GM19463 (cell line): ENCODE data around the gene RPS19.

Source experiments
- ATAC-seq: cut with Tn5 transposase; IDR thresholded peaks from one replicate; pipeline ENCODE4 v1.9.1; 2021; ENCODE audit warnings: mild to moderate bottlenecking, moderate library complexity; ENCODE audit not compliant: unreplicated experiment

RPS19 gene

DNA sequence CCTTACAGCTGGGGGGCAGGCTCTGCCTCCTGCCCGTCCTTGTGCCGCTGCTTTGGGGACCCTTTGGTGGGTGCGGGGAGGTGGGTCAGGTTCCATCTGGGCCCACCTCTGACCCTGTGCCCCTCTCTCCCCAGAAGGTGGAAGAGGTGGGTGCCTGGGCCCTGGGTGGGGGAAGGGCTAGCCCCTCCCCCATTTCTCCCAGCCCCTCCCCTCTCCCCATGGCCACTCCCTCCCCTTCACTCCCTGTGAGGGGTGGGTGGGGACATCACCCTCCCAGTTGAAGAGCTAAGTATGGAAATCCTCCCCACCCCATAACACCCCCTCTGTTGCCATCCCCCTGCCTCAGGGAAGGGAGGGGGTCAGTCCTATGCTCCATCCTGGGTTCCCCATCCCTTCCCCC lies 37.1 kb downstream of the RPS19 start:
- no peak for ATAC-seq

DNA sequence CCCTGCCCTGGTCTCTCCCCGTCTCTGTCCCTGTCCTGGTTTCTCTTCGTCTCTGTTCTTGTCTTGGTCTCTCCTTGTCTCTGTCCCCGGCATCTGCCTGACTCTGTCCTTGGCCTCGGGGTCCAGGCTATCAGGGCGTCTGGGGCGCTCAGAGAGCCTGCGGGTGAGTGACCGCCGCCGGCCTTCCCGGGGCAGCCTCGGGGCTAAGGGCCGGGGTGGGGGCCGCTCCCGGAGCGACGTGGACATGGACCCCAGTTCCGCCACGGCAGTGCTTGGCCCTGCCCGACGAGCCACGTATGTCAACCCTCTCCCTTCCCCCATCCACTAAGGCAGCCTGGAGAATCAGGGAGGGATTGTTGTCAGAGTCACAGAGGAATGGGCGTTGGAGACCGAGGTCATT lies 37.8 kb downstream of the RPS19 start:
- no peak for ATAC-seq

DNA sequence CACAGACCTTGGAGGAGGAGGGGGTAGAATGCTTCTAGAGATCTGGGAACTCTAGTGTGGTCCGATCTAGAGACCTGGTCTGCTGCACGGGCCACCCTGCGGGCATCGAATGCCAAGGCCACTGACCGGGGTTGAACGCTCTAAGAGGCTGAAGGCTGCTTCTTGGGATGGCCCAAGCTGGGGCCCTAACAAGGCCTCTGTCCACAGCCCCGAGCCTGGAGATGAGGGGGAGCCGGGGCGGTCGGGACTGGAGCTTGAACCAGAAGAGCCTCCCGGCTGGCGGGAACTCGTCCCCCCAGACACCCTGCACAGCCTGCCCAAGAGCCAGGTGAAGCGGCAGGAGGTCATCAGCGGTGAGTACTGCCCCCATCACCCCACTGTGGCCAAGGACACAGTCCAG lies 38.2 kb downstream of the RPS19 start:
- ATAC-seq: no peak

DNA sequence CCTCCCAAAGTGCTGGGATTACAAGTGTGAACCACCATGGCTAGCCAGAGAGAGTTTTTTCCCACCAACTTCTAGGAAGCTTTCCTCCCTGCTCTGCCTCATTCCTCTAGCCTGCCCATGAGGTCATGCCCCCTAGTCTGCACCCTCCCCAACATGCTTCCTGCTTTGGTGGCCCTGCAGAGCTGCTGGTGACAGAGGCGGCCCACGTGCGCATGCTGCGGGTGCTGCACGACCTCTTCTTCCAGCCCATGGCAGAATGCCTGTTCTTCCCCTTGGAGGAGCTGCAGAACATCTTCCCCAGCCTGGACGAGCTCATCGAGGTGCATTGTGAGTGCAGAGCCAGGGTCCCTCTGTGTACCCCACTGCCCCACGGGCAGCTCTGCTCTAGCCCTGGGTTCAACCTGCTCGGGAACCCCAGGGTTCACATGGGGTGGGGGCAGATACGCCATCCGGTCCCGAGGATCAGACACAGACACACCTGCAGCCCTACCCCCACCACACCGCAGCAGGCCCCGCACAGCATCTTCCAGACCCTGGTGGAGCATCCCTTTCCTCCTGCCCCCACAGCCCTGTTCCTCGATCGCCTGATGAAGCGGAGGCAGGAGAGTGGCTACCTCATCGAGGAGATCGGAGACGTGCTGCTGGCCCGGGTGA lies 41.8 kb downstream of the RPS19 start:
- ATAC-seq: no peak

DNA sequence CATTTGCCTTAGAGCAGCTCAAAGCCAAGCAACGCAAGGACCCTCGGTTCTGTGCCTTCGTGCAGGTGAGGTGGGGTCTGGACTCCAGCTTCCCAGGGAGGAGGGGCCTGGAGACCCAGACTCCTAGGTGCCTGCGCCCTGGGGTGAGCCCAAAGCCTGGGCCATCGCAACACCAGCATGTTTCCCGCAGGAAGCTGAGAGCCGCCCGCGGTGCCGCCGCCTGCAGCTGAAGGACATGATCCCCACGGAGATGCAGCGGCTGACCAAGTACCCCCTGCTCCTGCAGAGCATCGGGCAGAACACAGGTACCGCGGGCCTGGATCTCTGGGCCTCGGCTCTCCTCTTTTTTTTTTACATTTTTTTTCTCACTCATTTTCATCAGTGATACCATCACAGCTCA lies 42.5 kb downstream of the RPS19 start:
- no peak for ATAC-seq

DNA sequence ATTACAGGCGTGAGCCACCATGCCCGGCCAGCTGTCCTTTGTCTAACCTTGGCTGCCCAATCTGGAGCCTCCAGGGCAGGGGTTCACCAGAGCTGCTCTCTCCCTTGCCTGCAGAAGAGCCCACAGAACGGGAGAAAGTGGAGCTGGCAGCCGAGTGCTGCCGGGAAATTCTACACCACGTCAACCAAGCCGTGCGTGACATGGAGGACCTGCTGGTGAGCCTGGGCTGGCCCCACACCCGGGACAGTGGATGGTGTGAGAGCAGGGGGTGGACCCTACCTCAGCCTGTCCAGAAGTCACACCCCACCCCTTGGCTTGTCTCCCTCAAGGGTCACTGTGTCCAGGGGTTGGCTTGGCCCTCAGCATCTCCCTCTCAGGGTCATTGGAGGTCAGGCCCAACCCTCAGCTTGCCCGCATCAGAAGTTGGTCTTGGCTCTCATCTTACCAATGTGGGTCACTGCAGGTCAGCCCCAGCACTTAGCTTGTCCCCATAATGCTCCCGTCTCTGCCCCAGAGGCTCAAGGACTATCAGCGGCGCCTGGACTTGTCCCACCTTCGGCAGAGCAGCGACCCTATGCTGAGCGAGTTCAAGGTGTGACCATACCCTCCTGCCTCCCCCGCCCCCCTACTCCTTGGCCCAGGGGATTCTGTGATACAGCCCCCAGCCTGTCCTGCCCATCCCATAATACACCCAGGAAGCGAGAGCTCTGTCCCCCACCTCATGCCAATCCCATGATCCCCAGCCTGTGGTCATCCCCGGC lies 43.3 kb downstream of the RPS19 start:
- no peak for ATAC-seq

DNA sequence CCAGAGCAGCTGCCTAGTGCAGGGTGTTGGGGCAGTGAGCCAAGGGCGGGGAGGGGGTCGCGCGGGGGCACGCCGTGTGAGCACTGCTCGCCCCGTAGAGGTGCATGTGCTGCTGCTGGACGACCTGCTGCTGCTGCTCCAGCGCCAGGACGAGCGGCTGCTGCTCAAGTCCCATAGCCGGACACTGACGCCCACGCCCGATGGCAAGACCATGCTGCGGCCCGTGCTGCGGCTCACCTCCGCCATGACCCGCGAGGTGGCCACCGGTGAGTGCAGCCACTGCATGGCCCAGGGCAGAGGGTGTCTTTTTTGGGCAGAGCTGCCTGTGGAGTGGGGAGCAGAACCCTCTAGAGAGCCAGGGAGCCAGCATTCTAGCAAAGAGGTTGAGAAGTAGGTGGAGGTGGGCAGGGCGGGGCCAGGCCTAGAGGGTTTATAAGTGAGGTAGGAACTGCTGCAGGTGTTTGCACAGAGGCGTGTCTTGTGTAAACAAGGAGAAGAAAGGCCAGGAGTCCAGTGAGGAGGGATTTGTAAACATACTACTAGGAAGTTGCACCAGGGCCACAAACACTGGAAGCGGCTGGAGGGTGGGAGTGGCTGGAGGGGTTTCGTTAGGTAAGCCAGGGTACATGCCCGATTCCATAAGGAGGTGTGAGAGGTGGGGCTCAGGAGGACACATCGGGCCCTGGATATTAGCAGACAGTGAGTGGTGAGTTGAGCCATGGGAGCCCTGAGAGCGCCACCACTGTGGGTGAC lies 44.2 kb downstream of the RPS19 start:
- no peak for ATAC-seq

DNA sequence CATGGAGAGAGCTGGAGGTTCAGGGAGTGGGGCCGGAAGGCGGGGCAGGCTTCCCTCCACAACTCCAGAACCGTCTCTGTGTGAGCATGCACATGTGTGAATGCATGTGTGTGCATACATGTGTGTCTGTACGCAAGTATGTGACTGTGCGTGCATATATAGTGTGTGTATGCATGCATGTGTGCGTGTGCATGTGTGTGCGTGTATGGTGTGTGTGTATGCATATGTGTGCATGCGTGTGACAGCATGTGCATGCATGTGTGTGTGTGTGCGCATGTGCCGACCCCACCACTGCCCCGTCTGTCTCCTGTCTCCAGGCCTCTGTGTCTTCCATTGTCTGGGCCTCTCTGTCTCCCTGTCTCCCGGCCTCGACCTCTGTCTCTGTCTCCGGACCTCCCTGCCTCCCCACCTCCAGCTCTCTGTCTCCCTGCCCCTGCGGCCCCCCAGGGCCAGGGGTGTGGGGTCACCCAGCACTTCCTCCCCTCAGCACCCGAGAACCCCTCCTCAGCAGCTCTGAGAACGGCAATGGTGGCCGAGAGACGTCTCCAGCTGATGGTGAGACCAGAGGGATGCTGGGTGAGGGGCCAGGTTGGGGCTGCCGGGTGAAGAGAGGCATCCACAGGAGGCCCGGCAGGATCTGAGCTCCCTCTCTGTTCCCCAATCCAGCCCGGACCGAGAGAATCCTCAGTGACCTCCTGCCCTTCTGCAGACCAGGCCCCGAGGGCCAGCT lies 45.4 kb downstream of the RPS19 start:
- ATAC-seq: no peak

DNA sequence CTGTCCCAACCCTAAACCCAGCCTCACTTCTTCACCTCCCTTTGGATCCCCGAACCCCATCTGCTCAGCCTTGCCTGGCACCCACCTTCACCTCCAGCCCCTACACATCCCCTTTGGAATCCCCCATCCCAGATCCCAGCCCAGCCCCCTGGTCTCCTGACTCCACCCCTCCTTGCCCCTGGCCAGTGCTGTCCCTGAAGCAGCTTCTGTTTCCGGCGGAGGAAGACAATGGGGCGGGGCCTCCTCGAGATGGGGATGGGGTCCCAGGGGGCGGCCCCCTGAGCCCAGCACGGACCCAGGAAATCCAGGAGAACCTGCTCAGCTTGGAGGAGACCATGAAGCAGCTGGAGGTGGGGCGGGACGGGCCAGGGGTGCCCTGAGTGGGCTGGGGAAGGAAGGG lies 46.2 kb downstream of the RPS19 start:
- no peak for ATAC-seq

DNA sequence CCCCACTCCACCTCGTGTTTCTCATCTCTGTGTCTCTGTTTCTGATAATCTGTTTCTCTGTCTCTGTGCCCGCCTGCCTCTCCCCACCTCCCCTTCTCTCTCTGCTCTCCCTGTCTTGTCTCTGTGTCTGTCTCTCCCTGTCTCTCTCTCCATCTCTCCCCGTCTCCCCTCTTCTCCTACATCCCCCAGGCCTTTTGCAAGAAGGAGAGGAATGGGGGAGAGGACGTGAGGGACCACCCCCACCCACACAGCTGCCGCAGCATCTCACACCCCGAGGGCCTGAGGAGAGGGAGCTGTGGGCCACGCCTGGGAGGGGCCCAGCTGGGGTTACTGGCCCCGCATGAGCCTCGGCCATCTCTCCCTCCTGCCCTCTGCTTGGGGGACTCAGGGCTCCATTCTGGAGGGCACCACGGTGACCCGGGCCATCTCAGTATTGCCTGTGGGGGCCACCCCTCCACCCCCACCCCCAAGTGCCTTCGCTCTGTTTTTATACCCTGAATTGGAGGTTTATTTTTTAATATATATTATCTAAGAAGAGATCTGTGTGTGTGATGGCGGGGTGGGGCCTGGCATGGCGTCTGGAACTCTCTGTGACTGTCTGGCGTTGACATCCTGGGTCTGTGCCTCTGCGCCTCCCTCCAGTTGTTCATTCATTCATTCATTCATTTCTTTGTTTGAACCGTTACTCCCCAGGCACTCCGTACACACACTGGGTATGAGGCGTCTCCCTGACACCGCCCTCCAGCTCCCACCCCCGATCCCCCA lies 47.0 kb downstream of the RPS19 start:
- no peak for ATAC-seq

DNA sequence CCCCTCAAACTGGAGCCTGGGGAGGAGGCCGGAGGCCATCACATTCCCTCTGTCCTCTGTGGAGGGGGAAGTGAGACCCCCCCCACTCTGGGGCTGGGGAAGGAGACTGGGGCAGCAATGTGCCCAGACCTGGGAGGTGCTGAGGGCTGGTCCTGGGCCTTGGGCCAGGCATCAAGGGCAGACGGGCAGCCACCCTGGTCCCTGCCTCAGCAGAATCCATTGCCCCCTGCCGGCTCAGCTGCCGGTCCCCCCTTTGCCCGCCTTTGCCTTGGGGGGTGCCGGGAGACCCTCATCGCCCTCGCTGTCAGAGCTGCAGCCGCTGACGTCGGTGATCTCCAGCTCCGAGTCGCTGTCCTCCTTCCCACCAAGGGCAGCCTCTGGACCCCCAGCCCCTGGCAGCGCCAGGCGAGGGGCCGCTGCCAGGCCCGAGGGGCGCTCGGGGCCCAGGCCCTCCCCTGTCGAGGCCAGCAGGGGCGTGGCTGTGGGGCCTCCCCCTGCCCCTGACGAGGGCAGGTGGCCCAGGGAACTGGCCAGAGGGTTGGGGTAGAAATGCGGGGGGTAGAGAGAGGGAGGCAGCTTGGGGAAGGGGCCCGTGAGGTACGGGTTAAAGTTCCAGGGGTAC lies 48.0 kb downstream of the RPS19 start:
- no peak for ATAC-seq

DNA sequence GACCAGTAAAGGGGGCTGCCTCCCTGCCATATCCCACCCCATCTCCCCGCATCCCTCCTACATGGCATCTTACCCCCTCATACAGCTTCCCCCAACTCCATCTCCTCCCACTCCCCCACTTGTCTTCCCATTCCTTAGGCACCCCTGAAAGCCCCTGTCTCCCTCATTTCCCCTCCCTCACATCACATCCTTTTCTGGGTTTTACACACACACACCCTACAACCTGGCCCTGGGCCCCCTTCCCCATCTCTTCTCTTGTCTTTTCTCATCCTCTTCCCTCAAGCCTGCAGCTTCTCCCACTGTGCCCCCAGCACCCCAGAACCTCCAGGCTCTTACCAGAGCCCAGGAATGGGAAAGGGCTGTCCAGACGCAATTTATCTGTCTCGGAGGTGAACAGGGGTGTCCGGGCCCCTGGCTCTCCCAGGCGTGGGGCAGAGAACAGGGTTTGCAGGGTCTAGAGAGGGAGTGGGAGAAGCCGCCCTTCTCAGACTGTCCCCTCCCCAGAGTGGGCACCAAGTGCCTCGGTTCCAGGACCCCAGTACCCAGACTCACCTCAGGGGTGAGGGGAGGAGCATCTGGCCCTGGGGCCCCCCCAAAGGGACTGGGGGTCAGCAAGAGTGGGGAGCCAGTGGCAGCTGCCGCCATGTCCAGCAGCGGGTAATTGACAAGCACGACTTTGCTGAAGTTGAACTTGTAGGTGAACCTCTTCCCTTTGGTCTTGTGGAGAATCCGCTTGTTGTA lies 48.8 kb downstream of the RPS19 start:
- no peak for ATAC-seq

DNA sequence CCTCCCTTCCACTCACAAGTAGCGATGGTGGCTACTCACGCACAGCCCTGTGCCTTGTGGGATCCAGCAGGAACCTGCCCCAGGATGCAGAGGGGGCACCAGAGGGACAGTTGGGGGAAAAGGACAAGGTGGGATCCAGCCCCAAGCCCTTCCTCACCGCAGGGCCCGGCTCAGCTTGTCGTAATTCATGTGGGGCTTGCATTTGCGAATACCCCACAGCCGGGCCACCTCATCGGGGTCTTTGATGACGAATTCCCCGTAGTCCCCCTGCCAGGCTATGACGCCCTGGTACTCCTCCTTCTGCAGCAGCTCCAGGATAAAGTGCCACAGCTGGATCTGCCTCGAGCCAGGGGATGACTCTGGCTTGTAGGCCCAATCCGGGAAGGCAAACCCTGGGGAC lies 49.7 kb downstream of the RPS19 start:
- no peak for ATAC-seq

DNA sequence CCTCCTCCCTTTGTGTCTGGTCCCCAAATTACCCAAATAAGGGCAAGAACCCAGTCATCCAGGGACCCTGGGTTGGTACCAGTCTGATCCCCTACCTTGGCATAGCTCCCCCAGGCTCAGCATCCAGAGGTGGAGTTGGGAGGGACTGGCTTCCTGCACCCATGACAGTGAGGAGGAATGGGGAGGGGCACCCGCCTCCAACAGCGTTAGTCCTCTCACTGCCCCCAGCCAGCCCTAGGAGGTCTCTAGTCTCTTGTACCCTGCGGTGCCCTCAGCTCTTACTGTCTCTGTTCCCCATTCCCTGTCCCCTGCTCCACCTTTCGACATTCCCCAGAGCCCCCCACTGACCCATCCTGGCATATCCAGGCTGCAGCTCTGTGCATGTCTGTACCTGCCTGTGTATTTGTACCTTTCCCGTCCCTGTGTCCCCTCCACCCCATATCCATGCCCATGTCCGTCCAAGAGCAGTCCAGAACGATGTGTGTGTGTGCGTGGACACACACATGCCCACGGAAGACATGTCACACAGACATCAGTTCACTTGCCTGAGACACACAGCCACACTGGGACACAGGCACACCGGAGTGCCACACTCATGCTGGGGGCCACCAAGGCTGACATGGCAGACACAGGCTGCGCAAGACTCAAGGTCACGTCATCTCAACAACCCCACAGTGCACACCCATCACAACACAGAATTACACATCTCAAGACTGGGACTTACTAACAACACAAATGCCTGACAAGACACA lies 50.4 kb downstream of the RPS19 start:
- ATAC-seq: no peak

DNA sequence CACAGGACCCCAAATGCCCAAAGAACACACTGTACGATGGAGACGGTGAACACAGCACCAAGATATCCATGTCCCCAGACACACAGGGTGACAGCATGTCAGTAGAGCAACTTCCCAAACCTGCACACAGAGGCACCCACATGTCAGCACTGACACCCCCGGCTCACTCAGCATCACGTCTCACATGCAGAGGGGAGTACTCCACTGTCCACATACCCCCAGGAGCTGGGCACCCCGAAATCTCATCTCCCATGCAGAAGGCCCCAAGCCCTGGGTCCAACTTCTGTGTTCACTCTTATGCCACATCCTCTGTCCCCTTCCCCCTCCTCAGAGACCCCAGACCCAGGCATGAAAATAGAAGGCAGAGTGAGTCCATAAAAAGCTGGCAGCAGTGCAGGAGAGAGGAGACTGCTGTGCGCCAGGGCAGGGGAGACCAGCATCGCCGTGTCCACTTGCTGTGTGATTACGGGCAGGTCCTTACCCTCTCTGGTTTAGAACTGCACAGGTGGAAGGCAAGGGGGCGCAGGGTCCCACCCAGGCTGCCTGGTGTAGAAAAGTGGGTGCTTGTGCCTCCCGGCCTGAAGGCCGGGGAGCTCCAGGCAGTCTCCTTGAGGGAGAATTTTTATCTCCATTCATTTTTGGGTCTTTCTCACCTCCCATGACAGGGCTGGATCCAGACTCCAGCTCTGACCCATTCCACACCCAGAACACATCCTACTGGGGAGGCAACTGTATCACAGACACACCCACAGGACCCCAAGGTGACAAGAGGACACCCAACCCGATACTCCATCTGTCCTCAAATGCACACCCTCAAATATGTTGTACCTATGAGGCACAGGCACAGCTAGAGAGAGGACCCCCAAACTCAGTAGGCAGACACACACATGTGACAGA lies 51.2 kb downstream of the RPS19 start:
- ATAC-seq: no peak

DNA sequence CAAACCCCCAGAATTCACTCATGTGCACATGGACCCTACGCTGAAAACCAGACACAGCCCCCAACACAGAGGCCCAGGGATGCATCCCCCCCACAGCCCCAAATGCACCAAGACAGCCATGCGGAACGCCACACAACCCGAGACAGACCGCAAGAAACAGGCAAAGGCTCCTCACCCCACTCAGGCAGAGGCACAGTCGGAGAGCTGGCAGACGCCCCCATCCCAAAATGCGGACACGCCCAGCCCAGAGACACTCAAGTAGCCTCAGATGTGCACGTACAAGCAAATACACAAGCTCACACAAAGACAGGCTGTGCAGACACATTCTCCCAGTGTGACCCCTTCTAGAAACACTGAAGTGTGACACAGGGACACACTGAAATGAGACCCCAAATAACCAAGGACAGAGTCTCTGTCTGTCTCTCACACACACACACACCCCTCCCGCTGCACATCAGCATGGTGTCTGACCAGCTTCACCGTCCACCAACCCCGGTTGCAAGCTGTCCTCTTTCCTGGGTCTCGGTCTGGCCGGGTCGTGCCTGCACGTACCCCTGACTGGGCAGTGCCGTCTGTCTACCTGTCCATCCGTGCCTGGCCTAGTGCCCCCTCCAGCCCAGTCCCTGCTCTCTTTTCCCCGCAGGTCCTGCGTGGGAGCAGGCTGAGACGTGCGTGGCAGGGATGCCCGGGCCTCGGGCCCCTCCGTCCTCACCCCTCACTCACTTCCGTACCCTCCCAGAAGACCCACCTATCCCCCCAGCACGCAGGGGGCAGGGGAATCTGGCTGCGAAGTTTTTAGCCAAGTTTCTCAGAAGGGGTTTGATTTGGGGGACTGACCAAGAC lies 52.1 kb downstream of the RPS19 start:
- no peak for ATAC-seq
